ENCODE measurements around the gene PIN1. TPM values are rescaled to one million over a fixed set of nuclear protein-coding genes. Genes with fewer than 3 reads are reported as not detected.

Gene PIN1
- total and polyA plus RNA-seq, 2 of the 13 experiments (the other 11 are each of a cell fraction or from before 2014, with no cell fraction given): 31.9 to 72.0 TPM

- TF ChIP-seq E2F1 (CRISPR knock-in tag; IDR thresholded peaks at IDR 0.05): no peak
- TF ChIP-seq MED1 (CRISPR knock-in tag; IDR thresholded peaks at IDR 0.05): no peak
- TF ChIP-seq YEATS4 (CRISPR knock-in tag; IDR thresholded peaks at IDR 0.05; ENCODE audit: borderline replicate concordance): 0 out of 2 replicates have a peak, but pooled peaks have one; percentile 24
Observed at GRCh38 chr19:9834307-9834725, 802 bp upstream of the PIN1 start (continued).

- POLR2A ChIA-PET: interaction anchor here (0.9 to 1.4 kb wide), 2 partner anchors 9 to 17 kb away, joined by 3 to 10 read pairs; partner anchors contain the start of gene FBXL12
- Histone ChIP-seq H4K20me1 (ENCODE audit: insufficient read depth, low read length) (0 out of 2 replicates have a peak, but pooled peaks cover 7% of the 10 kb centered on the region), H2AFZ (ENCODE audit: low read length) (no peak overlapping the region), H3K4me3 (replicated peaks in 1 of 3; ENCODE audit: insufficient read depth in 1 of 3, low read depth in 2 of 3, low read length in 3 of 3) (peak overlapping the region; percentile 84 to 98 (median 91)), H3K9ac (ENCODE audit: insufficient read depth, low read depth, low read length) (peak overlapping the region; percentile 83), H3K36me3 (replicated peaks in 1 of 2; ENCODE audit: control insufficient read depth in 1 of 2, insufficient read depth in 2 of 2, low read length in 2 of 2) (peaks cover 6 to 12% of the 10 kb centered on the region in 2 experiments), H3K79me2 (ENCODE audit: insufficient read depth, low read length) (peaks cover 18% of the 10 kb centered on the region), H3K9me3 (ENCODE audit: low read length) (no peaks in the 10 kb centered on the region), H3K4me2 (ENCODE audit: low read depth, low read length) (peak overlapping the region; percentile 80), H3K4me1 (ENCODE audit: insufficient read depth, low read length) (peaks cover 10% of the 10 kb centered on the region), H3K27me3 (ENCODE audit: control insufficient read depth in 1 of 2, insufficient read depth in 2 of 2, low read length in 2 of 2) (no peaks in the 10 kb centered on the region; a peak in 1 of 5 replicates), H3K27ac (ENCODE audit: extremely low read length, insufficient read depth, low read length) (peak overlapping the region; percentile 28)
- intact Hi-C loops (cut with micrococcal nuclease; ENCODE audit: unreplicated experiment) (no loop called here), in situ Hi-C loops (cut with HindIII; ENCODE audit: extremely low pct_ligation_motif_present, low pct_unique_long_range_greater_than_20kb) (no loop called here)
- FAIRE-seq (no peak), DNase-seq (ENCODE audit: low spot score) (no peak), ATAC-seq (peak; percentile 32)
- CTCF ChIA-PET (ENCODE audit: low intra/inter-chr PET ratio, low total read pairs): no interaction called here
- WGBS (ENCODE audit: low lambda C conversion rate): under 1% methylated on average over 17 of the region's 28 CpGs
- TSS peak; percentile 42 for BruUV-seq (replicated peaks)
- TF ChIP-seq TCF7L2 (IDR thresholded peaks at IDR 0.05; ENCODE audit: low read depth, low read length) (no peak), ZNF770 (CRISPR knock-in tag; IDR thresholded peaks at IDR 0.05) (no peak), ZNF34 (CRISPR knock-in tag; IDR thresholded peaks at IDR 0.05; ENCODE audit: borderline replicate concordance) (0 out of 2 replicates have a peak, but pooled peaks have one; percentile 3), ARID4A (CRISPR knock-in tag; IDR thresholded peaks at IDR 0.05; ENCODE audit: borderline replicate concordance) (peak; percentile 18; the same call in 1 of the 2 replicates), DMAP1 (CRISPR knock-in tag; IDR thresholded peaks at IDR 0.05) (0 out of 2 replicates have a peak, but pooled peaks have one; percentile 6), E2F1 (CRISPR knock-in tag; IDR thresholded peaks at IDR 0.05) (no peak), RCOR2 (CRISPR knock-in tag; IDR thresholded peaks at IDR 0.05) (no peak)
- TF ChIP-seq, protein P1, sequence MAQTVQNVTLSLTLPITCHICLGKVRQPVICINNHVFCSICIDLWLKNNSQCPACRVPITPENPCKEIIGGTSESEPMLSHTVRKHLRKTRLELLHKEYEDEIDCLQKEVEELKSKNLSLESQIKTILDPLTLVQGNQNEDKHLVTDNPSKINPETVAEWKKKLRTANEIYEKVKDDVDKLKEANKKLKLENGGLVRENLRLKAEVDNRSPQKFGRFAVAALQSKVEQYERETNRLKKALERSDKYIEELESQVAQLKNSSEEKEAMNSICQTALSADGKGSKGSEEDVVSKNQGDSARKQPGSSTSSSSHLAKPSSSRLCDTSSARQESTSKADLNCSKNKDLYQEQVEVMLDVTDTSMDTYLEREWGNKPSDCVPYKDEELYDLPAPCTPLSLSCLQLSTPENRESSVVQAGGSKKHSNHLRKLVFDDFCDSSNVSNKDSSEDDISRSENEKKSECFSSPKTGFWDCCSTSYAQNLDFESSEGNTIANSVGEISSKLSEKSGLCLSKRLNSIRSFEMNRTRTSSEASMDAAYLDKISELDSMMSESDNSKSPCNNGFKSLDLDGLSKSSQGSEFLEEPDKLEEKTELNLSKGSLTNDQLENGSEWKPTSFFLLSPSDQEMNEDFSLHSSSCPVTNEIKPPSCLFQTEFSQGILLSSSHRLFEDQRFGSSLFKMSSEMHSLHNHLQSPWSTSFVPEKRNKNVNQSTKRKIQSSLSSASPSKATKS (CRISPR knock-in tag; IDR thresholded peaks at IDR 0.05): no peak
Observed at GRCh38 chr19:9835507-9835949, 410 bp downstream of the PIN1 start.
